ENCODE results near the gene IFIT3.
"Not testable (repeated sequence)": the region's sequence is repeated elsewhere in the genome, so short reads cannot be mapped to it uniquely, and the experiment has no call there.

The IFIT3 gene

DNA sequence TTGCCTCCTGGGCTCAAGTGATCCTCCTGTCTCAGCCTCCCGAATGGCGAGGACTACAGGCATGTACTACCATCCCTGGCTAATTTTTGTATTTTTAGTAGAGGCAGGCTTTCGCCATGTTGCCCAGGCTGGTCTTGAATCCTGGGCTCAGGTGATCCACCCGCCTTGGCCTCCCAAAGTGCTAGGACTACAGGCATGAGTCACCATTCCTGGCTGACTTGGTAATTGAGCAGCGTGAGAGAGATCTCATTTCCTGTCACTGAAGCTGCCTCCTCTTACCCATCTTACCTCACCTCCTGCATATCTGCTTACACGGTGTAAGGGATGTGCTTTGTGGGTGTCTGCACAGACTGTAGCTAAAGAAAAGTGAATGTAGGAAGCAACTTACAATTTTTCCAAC, 9.7 kb downstream of the IFIT3 start:
- H3K27me3 Mint-ChIP-seq, result peaks cover 19% of the 10 kb centered on the region

DNA sequence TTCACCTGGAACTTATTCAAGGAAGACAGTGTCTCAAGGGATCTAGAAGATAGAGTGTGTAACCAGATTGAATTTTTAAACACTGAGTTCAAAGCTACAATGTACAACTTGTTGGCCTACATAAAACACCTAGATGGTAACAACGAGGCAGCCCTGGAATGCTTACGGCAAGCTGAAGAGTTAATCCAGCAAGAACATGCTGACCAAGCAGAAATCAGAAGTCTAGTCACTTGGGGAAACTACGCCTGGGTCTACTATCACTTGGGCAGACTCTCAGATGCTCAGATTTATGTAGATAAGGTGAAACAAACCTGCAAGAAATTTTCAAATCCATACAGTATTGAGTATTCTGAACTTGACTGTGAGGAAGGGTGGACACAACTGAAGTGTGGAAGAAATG, 10.9 kb downstream of the IFIT3 start:
- peaks cover 40% of the 10 kb centered on the region for H3K4me1 Mint-ChIP-seq (ENCODE audit: low read depth)

More for the DNA sequence above, 9.7 kb downstream of the IFIT3 start:
- H3K27ac Mint-ChIP-seq, result no peak overlapping the region
- no peak overlapping the region for H3K4me3 Mint-ChIP-seq
- DNase-seq, result peak; percentile 51
- peaks cover 26% of the 10 kb centered on the region for H3K36me3 Mint-ChIP-seq (ENCODE audit: low read depth)
- H3K9me3 Mint-ChIP-seq, result no peaks in the 10 kb centered on the region
- peaks cover 52% of the 10 kb centered on the region for H3K4me1 Mint-ChIP-seq (ENCODE audit: low read depth)

DNA sequence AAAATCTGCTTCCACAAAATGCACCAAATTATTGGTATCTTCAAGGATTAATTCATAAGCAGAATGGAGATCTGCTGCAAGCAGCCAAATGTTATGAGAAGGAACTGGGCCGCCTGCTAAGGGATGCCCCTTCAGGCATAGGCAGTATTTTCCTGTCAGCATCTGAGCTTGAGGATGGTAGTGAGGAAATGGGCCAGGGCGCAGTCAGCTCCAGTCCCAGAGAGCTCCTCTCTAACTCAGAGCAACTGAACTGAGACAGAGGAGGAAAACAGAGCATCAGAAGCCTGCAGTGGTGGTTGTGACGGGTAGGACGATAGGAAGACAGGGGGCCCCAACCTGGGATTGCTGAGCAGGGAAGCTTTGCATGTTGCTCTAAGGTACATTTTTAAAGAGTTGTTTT, 12.1 kb downstream of the IFIT3 start:
- Mint-ChIP-seq H3K4me1 (ENCODE audit: low read depth) (peaks cover 30% of the 10 kb centered on the region), H3K9me3 (no peaks in the 10 kb centered on the region), H3K27me3 (peaks cover 33% of the 10 kb centered on the region), H3K27ac (no peak overlapping the region), H3K36me3 (ENCODE audit: low read depth) (peaks cover 26% of the 10 kb centered on the region), H3K4me3 (no peak overlapping the region)
- DNase-seq, result no peak

More for the DNA sequence above, 10.9 kb downstream of the IFIT3 start:
- no peak for DNase-seq
- peaks cover 26% of the 10 kb centered on the region for H3K36me3 Mint-ChIP-seq (ENCODE audit: low read depth)
- H3K27ac Mint-ChIP-seq, result no peak overlapping the region
- no peaks in the 10 kb centered on the region for H3K9me3 Mint-ChIP-seq
- peaks cover 29% of the 10 kb centered on the region for H3K27me3 Mint-ChIP-seq
- H3K4me3 Mint-ChIP-seq, result no peak overlapping the region

DNA sequence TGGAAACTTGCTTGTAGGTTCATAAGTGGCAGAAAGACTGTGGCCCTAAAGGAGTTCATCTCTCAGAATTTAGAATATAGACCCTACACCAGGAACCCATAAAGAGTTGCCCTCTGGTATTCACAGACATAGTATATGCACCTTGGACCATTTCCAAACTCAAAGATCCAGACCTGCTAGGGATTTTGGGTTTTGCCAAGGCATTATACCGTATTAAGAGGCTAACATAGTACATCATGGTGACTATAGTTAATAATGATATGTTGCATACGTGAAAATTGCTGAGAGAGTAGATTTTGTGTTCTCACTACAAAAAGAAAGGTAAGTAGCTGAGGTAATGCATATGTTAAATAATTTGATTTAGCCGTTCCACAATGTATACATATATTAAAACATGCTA, 13.9 kb downstream of the IFIT3 start:
- no peak for DNase-seq
- no peak overlapping the region for H3K4me3 Mint-ChIP-seq
- peaks cover 17% of the 10 kb centered on the region for H3K4me1 Mint-ChIP-seq (ENCODE audit: low read depth)
- H3K36me3 Mint-ChIP-seq (ENCODE audit: low read depth), result peaks cover 26% of the 10 kb centered on the region
- no peak overlapping the region for H3K27ac Mint-ChIP-seq
- no peaks in the 10 kb centered on the region for H3K9me3 Mint-ChIP-seq
- peaks cover 24% of the 10 kb centered on the region for H3K27me3 Mint-ChIP-seq

DNA sequence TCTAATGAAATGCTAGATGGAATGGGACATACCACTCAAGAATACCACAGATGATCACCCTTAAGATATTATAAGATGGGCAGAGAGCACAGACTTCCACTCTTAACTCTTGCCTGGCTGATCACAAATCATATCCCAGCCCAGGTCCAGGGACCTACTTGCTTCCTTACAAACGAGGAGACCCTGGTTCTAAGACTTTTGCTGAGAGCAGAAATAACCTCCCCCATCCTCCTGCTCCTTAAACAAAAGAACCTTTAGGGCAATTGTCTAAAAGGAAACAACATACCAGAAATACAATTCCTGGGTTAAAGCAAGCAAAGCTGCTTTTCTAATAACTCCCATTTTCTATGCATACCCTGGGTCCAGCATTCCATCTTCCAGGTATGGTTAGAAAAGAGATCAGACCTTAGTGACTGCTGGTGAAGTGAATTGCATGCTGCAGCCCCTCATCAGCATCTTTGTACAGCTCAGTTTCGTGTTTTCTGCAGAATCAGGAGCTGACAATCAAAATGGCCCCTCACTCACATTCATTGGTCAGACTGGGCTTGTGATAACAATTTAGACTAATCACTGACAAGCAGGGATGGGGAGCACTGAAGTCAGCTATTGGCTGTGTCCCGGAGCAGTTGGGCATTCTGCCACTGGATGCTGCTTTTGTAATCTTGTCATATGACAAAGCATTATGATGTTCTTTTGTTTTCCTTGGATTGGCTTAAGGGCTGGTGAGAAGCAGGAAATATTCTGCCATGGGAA, 14.6 kb downstream of the IFIT3 start:
- peaks cover 26% of the 10 kb centered on the region for H3K36me3 Mint-ChIP-seq (ENCODE audit: low read depth)
- H3K27ac Mint-ChIP-seq, result no peak overlapping the region
- DNase-seq, result no peak
- no peak overlapping the region for H3K4me3 Mint-ChIP-seq
- peaks cover 10% of the 10 kb centered on the region for H3K4me1 Mint-ChIP-seq (ENCODE audit: low read depth)
- H3K27me3 Mint-ChIP-seq, result peaks cover 28% of the 10 kb centered on the region
- no peaks in the 10 kb centered on the region for H3K9me3 Mint-ChIP-seq

DNA sequence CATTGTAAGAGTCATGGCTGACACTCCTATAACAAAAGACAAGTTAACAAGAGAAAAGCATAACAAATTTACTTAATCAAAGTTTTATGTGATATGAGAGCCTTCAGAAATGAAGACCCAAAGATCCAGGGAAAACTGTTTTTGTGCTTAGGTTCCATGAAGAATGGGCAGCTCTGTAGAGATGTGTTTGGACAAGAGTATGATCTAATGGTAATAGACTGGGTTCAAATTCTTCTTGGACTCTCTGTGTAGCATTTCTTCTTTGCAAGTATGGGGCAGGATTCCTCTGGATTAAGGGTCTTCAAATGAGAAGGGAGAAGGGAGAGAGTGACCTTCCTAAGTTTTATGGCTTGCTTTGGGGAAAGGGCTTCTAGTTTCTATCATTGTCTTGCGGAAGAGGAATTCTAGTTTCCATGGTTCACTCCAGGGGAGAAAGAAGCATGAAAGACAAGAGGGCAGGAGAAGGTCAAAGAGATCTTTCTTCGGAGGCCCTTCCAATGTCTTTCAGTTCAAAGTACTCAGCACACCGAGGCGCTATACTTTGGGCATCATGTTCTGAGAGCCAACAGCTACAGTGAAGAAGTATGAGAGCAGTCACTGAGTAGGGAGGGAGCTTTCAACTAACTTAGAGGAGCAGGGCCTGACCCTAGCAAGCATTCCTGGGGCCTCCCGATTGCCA, 15.4 kb downstream of the IFIT3 start:
- Mint-ChIP-seq H3K27me3 (peaks cover 28% of the 10 kb centered on the region), H3K4me1 (ENCODE audit: low read depth) (peaks cover 13% of the 10 kb centered on the region), H3K27ac (no peak overlapping the region), H3K36me3 (ENCODE audit: low read depth) (peaks cover 24% of the 10 kb centered on the region), H3K9me3 (no peaks in the 10 kb centered on the region), H3K4me3 (no peak overlapping the region)
- DNase-seq, result no peak

DNA sequence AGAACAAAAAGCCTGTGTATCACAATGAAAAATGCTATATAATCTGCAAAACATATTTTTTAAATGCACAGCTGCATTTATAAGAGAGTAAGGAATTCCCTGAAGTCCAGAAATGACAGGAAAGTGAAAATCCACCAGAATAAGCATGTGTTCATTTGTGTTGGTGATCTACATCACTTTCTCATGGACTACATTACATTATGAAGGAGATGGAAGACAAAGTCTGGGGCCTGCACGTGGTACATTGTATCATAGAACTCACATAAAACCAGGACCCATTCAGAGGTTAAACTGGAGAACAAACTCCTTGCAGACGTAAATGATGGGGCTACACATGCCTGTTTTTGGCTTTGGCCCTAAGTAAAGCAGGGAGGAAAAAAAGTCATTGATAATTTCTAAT, 16.4 kb downstream of the IFIT3 start:
- no peak for DNase-seq
- no peak overlapping the region for H3K27ac Mint-ChIP-seq

DNA sequence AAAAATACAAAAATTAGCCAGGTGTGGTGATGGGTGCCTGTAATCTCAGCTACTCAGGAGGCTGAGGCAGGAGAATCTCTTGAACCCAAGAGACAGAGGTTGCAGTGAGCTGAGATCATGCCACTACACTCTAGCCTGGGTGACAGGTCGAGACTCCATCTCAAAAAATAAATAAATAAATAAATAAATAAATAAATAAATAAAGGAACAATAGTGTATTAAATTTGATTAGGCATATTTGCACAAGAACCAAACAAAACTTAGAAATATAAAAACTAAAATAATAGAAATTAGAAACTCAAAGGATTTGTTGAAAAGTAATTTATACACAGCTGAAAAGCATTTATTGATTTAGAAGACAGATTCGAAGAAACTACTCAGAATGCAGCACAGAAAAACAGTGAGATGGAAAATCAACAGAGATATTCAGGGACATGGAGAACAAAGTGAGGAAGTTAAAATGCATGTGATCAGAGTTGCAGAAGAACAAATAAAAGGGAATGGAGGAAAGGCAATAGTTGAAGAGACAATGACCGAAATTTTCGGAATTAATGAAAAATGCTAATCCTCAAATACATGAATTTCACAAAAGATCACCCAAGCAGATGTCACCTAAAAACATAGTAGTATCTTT, 17.7 kb downstream of the IFIT3 start:
- DNase-seq, result no peak
- no peaks in the 10 kb centered on the region for H3K9me3 Mint-ChIP-seq
- H3K27me3 Mint-ChIP-seq, result peaks cover 32% of the 10 kb centered on the region
- H3K36me3 Mint-ChIP-seq (ENCODE audit: low read depth), result peaks cover 5% of the 10 kb centered on the region
- no peak overlapping the region for H3K4me3 Mint-ChIP-seq
- peaks cover 13% of the 10 kb centered on the region for H3K4me1 Mint-ChIP-seq (ENCODE audit: low read depth)
- no peak overlapping the region for H3K27ac Mint-ChIP-seq

More for the DNA sequence above, 16.4 kb downstream of the IFIT3 start:
- H3K4me1 Mint-ChIP-seq (ENCODE audit: low read depth), result peaks cover 12% of the 10 kb centered on the region
- no peak overlapping the region for H3K4me3 Mint-ChIP-seq
- H3K9me3 Mint-ChIP-seq, result no peaks in the 10 kb centered on the region
- peaks cover 28% of the 10 kb centered on the region for H3K27me3 Mint-ChIP-seq
- H3K36me3 Mint-ChIP-seq (ENCODE audit: low read depth), result peaks cover 15% of the 10 kb centered on the region

DNA sequence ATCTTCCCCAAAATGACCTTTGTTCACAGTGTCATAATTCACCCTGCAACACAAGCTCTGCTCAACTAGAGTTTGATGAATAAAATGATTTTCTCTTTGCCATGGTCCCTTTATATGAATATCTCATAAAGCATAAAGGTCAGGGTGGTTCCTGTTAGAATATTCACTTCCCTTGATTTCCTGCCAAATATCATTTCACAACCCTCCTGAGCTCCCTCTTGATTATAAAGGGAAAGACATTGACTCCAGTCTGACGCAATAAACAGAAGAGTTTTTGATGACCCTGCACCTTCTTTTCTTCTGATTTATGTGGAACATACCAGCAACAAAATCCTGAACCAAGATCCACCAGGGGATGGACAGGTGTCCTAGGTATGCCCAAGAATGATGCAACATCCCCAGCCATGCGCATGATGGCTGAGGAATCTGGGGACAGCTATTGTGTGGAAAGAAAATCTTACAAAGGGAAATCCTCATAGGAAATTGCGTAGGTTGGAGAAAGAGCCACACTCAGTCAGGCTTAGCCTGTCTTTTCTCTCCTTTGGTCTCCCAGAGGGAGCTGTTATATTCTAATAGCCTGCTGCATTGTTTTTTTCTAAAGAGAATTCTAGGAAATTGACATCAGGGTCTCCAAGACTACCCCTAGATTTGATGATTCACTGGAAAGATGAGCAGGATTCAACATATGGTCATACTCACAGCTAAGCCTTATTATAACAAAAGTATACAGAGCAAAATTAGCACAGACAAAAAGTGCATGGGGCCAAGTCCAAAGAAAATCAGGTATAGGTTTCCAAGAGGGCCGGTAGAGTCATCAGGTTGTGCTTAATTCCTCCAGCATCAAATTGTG, 18.8 kb downstream of the IFIT3 start:
- peaks cover 23% of the 10 kb centered on the region for H3K4me1 Mint-ChIP-seq (ENCODE audit: low read depth)
- H3K4me3 Mint-ChIP-seq, result no peak overlapping the region
- H3K27me3 Mint-ChIP-seq, result peaks cover 38% of the 10 kb centered on the region
- H3K36me3 Mint-ChIP-seq (ENCODE audit: low read depth), result no peaks in the 10 kb centered on the region
- no peaks in the 10 kb centered on the region for H3K9me3 Mint-ChIP-seq
- H3K27ac Mint-ChIP-seq, result no peak overlapping the region
- no peak for DNase-seq

DNA sequence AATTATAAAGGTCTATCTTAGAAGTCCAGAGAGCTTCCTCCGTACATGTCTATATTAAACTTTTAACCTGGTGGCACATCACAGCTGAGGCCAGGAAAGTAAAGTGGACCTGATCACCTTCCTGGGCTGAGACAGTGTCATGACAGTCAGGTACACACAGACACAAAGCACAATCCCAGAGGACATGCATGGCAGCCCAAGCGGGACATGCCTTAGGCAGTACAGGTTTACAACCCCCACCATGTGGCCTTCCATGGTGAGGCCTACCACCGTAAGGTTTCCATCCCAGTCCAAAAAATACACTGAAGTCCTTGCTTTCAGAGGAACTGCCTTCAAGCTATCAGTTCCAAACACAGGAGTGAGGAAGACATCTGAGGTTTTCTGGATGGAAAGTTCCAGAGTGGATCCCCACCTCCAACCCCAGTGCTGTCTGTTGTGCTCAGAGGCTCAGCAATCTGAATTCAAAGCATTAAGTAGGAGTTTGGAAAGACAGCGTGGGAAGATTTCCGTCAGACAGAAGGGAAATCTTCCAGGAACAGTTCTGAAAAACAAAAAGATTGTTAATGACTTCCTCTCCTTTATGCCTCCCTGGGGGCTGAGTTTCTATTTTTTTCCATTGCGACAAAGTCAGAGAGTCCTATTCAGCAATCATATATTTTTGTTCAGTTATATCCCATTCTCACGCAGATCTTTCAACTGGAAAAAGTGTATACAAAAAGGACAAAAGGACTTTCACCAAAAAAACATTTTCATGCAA, 20.1 kb downstream of the IFIT3 start:
- Mint-ChIP-seq H3K36me3 (ENCODE audit: low read depth) (no peaks in the 10 kb centered on the region), H3K27ac (no peak overlapping the region), H3K4me1 (ENCODE audit: low read depth) (peaks cover 30% of the 10 kb centered on the region), H3K9me3 (no peaks in the 10 kb centered on the region), H3K27me3 (peaks cover 34% of the 10 kb centered on the region), H3K4me3 (no peak overlapping the region)
- no peak for DNase-seq

DNA sequence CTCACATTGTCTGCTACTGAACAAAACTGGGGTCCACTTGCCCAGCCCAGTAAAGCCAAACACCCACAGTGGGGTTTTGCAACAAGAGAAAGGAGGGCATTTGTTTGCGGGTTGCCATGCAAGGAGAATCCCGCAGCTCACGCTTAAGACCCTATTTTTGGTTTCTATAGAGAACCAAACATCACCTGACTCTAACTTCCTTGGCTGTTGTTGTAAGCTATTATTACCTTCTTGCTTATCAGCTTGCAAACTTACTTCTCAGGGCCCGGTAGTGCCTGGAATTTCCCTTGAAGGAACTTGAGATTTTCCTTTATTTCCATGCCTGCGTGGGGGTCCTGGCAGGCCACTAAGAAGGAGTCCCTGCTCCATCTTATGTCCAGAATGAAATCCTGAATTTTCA, 20.7 kb downstream of the IFIT3 start:
- DNase-seq, result no peak
- Mint-ChIP-seq H3K4me3 (no peak overlapping the region), H3K27me3 (peaks cover 34% of the 10 kb centered on the region), H3K27ac (no peak overlapping the region), H3K36me3 (ENCODE audit: low read depth) (no peaks in the 10 kb centered on the region), H3K4me1 (ENCODE audit: low read depth) (peaks cover 30% of the 10 kb centered on the region), H3K9me3 (peaks cover 3% of the 10 kb centered on the region)

DNA sequence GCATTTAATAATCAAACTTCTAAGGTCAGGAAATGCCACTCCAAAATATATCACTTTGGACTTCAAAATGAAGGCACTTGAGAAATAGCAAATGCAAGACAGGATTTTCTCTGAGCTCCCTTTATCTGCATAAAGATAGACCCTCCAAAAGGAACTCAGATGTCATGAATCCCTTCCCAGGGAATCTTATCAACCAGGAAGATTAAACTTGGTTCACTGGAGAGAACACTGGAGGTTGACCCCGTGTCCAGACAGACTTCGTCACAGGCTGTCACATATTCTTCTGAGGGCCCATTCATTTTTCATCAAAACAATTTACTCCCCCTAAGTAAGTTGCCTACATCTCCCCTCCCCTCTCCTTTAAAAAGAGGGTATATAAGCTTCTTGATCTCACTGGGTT, 21.2 kb downstream of the IFIT3 start:
- no peak for DNase-seq
- H3K4me3 Mint-ChIP-seq, result no peak overlapping the region
- H3K36me3 Mint-ChIP-seq (ENCODE audit: low read depth), result no peaks in the 10 kb centered on the region
- peaks cover 3% of the 10 kb centered on the region for H3K9me3 Mint-ChIP-seq
- peaks cover 30% of the 10 kb centered on the region for H3K4me1 Mint-ChIP-seq (ENCODE audit: low read depth)
- H3K27me3 Mint-ChIP-seq, result peaks cover 34% of the 10 kb centered on the region
- H3K27ac Mint-ChIP-seq, result no peak overlapping the region

DNA sequence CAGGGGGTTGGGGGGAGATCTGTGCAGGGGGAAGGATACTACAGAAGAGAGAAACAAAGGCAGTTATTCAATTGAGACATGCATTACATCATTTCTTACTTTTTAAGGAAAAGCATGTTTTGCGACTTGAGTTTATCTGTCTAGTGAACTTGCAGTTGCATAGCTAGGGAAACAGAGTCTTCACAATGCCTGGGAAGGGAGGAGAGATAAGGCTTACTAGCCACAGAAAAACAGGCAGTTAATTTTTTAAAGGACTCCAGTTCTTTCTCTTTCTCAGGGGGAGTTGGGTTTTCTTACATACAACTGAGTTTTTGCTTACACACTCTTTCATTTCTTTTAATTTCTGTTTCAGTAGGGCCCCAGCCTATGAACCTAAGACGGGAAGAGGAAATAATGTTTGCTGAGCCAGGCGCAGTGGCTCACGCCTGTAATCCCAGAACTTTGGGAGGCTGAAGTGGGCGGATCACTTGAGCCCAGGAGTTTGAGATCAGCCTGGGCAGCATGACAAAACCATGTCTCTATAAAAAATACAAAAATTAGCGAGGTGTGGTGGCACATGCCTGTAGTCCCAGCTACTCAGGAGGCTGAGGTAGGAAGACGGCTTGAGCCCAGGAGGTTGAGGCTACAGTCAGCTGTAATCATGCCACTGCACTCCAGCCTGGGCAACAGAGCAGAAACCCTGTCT, 23.0 kb downstream of the IFIT3 start:
- not testable (repeated sequence) for H3K4me3 Mint-ChIP-seq; H3K36me3 Mint-ChIP-seq (ENCODE audit: low read depth); H3K9me3 Mint-ChIP-seq; H3K27ac Mint-ChIP-seq; DNase-seq
- H3K4me1 Mint-ChIP-seq (ENCODE audit: low read depth), result peaks cover 30% of the 10 kb centered on the region
- peaks cover 30% of the 10 kb centered on the region for H3K27me3 Mint-ChIP-seq

Data from activated T-cell treated with anti-CD3 and anti-CD28 coated beads, Interleukin-2, amount 50 U/mL, for 24 hours (primary cell).